Fibroblast of skin of back (primary cell): ENCODE measurements around the gene ZNF750.

Experiments
- DNase-seq: peaks from one replicate; pipeline ENCODE4 v3.0.0-alpha.2; 2013

Gene ZNF750

DNA sequence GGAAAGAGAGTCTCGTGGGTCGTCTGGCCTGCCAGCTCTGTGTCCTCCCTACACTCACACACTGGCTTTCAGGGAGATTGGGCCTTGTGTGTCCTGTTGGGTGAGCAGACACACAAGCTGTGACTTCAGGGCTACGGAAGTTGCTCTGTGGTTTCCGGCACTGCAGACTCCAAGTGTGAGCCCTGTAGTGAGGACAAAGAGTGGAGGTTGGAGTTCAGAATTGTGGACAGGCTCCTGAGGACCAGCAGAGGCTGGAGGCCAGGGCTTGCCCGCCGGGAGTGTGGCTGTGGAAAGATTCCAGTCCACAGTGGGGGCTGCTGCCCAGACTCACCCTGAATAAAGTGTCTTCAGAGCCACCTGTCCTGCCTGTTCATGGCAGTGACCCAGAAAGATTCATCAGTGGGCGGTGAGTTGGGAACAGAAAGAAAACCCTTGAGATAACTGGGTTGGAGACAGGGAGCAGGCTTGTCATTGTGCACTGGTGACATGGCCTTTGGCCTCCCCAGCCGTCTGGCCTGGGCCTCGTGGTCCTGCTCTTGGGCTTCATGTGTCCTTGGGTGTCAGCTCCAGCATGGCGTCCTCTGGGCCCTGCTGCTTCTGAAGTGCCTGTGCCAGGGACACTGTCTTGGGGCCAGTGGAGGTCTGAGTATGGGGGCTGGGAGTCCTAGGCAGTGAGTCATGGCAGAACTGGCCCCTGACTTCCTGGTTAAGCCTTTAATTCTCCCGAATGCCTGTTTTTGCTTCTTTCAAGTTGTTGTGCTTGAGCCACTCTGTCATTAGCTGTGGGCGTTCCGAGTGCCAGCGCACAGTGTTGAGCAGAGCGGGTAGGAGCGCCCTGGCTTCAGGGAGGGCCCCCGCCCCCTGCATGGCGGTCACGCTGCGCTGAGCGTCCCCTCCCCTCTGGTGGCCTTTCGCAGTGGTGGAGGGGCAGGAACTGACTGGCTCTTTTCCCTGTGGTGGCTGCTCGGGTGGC is 19.9 kb upstream of the ZNF750 start:
- DNase-seq = peak; percentile 76

- no peak for DNase-seq
Measured at GRCh38 chr17:82858376-82859126, 18.7 kb upstream of the ZNF750 start.

DNA sequence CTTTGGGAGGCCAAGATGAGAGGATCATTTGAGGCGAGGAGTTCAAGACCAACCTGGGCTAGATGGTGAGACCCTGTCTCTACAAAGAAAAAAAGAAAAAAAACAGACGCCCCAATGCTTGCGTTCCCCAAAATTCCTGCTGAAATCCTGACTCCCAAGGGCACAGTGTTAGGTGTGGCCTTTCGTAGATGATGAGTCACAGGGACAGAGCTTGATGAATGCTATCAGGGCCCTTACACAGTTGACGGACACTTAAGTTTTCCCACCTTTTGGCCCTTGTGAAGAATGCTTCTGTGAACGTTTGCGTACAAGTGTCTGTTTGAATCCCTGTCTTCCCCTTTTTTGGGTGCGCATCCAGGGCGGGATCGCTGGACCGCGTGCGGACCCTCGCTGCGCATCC is 16.5 kb upstream of the ZNF750 start:
- DNase-seq = no peak

- no peak for DNase-seq
Measured at GRCh38 chr17:82854226-82854625, 14.4 kb upstream of the ZNF750 start.

DNA sequence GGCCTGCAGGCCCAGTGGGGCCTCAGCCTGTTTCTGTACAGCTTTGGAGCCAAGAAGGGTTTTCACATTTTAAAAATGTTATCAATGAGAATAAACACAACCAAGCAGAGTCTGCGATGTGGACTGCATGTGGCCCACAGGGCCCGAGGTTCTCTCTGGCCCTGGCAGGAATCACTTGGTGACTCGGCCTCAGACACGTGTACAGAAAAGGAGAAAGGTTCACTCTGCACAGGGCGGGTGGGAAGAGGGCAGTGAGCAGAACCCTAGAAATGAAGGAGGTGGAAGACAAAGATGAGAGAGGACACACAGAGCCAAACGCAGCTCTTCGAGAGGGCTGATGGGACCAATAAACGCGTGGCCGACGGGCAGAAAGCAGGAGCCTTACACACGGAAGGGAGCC is 11.6 kb upstream of the ZNF750 start:
- no peak for DNase-seq

DNA sequence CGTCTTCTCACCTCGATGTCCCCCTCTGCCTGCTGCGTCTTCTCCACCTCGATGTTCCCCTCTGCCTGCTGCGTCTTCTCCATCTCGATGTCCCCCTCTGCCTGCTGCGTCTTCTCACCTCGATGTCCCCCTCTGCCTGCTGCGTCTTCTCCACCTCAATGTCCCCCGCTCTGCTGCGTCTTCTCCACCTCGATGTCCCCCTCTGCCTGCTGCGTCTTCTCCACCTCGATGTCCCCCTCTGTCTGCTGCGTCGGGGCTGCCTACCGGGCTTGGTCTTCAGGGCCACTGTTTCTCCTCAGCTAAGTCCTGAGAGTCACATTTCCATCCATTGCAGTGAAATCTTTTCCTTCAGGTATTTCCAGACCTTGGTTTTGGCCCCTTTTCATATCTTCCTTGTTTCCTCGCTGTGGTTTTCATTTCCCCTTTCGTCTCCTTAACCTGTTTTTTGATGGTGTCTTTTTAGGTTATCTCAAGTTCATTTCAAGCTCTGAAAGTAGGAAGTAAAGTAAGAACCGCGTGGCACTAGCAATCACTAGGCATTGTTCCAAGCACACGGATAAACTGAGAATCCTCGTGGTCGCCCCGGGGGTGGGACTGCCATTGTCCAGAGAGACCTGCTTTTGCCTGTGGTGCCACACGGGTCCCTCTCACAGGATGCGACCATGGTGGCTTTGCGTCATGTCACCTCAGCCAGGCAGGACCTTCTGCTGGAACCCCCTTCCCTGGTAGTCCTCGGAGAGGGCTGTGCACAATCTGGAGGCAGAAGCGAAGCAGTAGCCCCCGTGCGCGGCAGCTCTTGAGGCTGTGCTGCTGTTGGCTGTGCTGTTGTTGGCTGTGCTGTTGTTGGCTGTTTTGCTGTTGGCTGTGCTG is 9.5 kb upstream of the ZNF750 start:
- no peak for DNase-seq

DNA sequence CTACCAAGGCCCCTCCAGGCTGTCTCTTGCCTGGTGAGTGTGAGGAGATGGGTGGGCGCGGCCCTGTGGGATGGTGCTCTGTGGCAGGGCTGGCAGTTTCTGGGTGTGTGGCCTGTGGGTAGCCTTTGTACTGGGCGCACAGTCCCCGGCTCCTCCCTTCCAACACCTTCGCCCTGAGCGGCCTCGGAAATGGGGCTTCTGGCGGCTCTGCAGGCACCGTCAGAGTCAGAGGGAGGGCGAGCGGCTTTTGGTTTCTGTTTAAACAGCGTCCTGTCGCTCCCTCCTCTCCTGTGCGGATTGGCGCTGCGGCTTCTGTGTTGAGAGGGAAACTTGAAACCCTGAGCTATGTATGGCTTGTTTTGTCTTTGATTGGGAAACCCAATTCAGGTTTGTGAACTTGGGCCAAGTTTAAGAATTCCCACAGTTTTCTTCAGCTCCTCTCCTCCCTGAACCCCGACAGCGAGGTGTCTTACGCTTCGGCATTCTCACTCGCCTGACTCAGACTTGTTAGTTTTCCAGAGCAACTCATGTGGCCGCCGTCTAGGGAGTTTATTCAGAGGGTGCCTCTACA is 8.3 kb upstream of the ZNF750 start:
- peak; percentile 67 for DNase-seq

DNA sequence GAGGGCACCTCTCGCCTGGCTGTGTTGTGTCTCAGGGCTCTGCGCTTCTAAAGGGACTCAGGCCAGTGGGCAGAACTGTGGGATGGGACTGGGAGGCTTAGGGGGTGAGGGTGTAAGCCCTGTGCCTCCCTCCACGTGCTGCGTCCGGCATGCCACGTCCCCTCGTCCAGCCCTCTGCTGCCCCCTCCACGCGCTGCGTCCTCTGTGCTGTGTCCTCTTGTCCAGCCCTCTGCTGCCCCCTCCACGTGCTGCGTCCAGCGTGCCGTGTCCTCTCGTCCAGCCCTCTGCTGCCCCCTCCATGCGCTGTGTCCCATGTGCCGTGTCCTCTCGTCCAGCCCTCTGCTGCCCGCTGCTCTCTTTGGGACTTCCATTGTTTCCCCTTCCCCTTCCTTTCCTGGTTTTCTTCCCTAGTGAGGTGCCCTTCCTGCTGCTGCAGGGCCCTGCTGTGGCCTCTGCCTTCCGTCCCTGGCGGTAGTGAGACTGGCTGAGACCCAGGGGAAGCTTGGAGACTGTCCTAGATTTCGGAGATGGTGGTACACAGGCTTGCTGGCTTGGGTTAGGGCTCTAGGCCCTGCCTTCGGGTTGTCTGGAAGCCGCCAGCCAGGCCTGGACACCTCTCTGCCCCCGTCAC is 6.4 kb upstream of the ZNF750 start:
- DNase-seq = no peak

DNA sequence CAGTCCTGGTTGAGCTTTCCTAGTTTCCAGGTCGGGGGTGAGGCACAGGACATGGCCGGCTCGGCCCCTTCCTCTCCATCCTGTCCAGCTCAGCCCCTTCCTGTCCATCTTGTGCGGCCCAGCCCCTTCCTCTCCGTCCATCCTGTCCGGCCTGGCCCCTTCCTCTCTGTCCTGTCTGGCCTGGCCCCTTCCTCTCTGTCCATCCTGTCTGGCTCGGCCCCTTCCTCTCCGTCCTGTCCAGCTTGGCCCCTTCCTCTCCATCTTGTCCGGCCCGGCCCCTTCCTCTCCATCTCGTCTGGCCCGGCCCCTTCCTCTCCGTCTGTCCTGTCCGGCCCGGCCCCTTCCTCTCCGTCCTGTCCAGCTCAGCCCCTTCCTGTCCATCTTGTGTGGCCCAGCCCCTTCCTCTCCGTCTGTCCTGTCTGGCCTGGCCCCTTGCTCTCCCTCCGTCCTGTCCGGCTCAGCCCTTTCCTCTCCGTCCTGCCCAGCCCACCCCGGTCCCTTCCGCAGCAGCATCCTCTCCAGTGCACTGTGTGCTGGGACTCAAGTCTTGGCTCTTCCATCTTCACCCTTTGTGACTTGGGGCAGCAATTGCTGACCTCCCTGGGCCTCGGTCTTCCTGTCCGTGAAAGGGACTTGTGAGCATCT is 5.5 kb upstream of the ZNF750 start:
- no peak for DNase-seq

DNA sequence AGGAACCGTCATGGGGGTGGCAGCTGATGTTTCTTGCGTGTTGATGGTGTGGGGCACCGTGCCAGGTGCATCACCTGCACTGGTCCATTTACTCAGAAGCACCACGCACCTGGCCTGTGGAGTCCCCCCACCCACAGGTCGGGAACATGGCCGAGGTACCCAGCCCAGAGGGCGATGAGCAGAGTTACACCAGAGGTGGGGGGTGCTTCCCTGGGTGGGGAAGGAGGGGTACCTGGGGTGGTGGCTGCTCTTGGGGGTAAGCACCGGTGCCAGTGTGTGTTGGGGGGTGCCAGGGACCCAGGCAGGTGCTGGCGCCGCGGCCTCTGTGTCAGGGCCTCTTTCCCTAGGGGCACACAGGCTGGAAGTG is 5.0 kb upstream of the ZNF750 start:
- no peak for DNase-seq

- no peak for DNase-seq
Measured at GRCh38 chr17:82843904-82844680, 4.3 kb upstream of the ZNF750 start.

DNA sequence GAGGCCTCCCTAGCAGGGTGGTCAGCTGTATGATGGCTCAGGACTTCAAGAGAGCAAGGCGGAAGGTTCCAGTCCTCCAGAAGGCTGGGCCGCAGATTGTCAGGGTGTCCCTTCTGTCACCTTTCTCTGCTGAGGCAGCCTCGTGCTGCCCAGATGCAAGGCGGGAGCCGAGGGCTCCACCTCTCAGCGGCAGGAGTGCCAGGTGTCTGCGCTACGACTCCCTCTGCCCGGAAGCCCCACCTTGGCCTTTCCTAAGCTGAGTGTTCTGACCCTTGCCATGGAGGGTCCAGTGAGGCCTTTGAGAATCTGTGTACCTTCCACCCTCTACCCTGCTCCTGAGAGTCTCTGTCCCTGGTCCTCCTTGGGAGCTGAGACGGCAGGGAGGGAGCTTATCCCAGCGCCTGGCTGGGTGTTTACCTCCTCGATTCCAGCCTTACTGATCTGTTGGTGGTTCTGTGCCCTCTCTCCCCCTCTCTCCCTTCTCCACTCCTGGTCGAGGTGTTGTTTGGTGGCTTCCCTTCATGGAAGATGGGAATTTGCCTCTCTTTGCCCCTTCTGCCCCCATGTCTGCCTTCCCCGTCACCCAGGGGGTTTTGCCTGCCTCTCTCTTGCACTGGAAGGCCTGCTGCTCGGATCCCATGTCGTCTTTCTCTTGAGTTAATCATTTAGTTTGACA is 2.2 kb upstream of the ZNF750 start:
- DNase-seq = no peak

DNA sequence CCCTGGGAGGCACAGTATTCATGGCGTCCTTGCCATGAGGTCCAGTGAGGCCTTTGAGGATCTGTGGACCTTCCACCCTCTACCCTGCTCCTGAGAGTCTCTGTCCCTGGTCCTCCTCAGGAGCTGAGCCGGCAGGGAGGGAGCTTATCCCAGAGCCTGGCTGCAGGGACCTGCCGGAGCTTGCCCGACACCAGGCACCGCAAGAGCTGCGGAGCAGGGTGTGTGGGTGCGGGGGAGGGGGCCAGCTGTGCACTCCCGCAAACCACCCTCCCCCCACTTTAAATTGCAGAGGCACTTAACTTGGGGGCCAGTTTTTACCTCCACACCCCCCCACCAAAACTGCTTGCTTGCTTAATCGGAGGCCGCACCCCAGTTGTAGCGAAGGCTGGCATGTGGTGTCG is 609 bp upstream of the ZNF750 start:
- no peak for DNase-seq

DNA sequence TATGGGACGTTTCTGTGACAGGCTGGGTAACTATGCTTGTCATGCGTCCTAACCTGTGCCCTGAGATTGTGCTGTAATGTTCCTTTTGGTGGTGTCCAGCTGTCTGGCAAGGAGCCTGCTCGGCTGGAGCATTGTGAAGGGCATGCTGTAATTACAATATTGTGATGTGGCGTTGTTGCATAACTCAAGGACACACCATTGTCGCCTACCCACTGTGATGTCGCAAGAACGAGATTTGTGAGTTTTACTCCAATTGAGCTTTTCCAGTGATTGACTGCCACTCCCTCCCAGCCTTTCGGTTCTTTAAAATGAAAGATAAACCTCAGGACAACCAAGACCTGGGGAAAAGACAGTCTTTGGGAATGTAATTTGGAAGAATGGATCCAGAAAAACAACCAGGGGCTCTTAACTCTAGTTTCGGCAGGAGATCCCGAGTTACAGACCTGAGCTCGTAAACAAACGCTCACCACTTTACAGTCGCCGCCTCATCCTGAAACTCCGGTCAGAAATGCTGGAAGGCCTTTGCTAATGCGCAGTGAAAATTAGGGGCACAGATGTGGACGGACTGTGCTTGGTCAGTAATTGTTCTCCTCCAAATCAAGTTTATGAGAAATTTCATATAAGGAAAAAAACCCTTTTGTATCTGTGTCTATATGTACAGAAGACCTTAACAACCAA is 1.3 kb downstream of the ZNF750 start:
- DNase-seq = no peak

GRCh38 chr17:82837586-82838320 is 2.1 kb downstream of the ZNF750 start:
- DNase-seq = no peak

DNA sequence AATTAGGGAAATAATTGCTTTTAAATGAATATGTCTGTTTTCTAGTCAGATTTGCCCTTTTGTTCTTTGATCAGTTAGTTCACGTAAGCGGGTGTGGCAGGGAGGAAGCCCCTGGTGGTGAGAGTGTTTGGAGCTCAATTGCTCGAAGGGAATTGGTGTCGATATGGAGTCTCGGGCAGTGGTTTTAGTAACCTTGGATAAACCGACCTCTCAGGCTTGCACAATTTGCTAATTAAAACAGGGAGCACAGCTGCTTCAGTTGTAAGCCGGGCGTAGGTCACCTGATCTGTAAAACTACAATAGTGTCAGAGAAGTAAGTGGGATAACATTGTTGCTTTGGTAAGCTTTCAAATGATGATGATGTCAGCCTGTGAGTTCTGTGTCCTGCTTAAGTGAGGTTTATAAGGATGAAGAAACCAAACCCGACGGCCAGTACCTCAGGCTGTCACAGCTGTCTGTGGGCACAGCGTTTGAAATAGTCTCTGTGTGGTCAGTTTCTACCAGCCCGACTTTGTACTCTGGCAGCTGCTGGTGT is 2.9 kb downstream of the ZNF750 start:
- DNase-seq = no peak

DNA sequence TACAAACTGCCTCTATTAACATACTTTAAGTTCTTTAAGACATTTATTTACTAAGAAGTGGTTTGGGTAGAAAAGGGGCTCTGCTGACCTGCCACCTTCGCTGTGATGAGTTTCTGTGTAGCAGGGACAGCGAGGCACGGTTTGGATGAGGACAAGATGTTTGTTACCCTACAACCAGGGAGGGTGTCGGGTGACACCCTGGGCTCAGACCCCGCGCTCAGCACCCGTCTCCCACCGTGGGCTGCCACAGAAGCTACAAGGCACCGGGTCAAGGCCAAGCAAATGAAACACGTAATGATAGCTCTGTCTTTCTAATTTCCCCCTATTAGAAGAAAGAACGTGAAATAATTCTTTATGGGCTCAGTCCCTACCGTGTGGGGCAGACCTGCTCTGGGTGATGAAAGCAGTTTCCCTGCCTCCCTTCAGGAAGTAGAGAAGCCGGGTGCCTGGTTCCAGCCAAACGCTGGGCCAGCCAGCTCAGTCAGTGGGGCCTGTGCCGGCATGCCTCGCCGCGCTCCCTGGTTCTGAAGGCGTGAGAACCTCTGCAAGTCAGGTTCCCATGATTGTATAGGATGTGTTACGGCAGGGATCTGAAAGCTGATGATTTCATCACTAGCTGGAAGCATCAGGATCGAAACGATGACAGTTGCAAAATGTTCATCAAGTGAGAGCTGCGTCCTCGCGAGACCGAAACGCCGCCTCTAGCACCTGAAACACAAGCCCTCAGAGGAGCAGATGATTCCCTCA is 3.9 kb downstream of the ZNF750 start:
- DNase-seq = no peak

GRCh38 chr17:82835122-82835521 is 4.7 kb downstream of the ZNF750 start:
- DNase-seq = no peak
